CD4-positive, alpha-beta T cell (primary cell): ENCODE measurements around the gene OR7A5. TPM values are rescaled to one million over a fixed set of nuclear protein-coding genes. Genes with fewer than 3 reads are reported as not detected.

Source experiments
- ATAC-seq: fragments of 200-7000 bp; cut with Tn5 transposase; one replicate; pipeline ENCODE4 v1.10.0; 2022; ENCODE audit warnings: mild to moderate bottlenecking; ENCODE audit not compliant: poor library complexity
- CTCF ChIA-PET: fragments of 350-600 bp; sonication (Branson Sonifier 250); formaldehyde crosslinking; loops from one replicate; lab custom pipeline; 2021; ENCODE audit warnings: antibody characterized with exemption, inconsistent platforms; lab: Charles Lee
- POLR2A ChIA-PET: fragments of 350-600 bp; sonication (Branson Sonifier 250); formaldehyde crosslinking; loops from one replicate; lab custom pipeline; 2021; ENCODE audit warnings: antibody characterized with exemption, inconsistent platforms; lab: Charles Lee
- DNase-seq, 14 experiments: peaks; one replicate each; pipeline ENCODE4 v3.0.0-alpha.2; 2013 to 2020; ENCODE audit warnings: mixed read lengths in 2 of 14
- H3K27ac ChIP-seq, 2 donors: one replicate each; pipeline versions ENCODE4 v1.5.1 to v1.7.0; 2013; ENCODE audit warnings: low read length in 2 of 2, low read depth in 1 of 2, mild to moderate bottlenecking in 1 of 2
- H3K27me3 ChIP-seq, 2 experiments: 1 replicate in 1 of 2; 2 replicates in 1 of 2; pipeline versions ENCODE4 v1.6.1 to v1.7.0; 2013; ENCODE audit warnings: low read length in 2 of 2, control low read depth in 1 of 2, mild to moderate bottlenecking in 1 of 2, moderate library complexity in 1 of 2; ENCODE audit not compliant: insufficient read depth in 2 of 2, control insufficient read depth in 1 of 2
- H3K36me3 ChIP-seq: one replicate; pipeline ENCODE4 v1.6.1; 2013; ENCODE audit warnings: low read length, control low read depth; ENCODE audit not compliant: insufficient read depth
- H3K4me1 ChIP-seq: one replicate; pipeline ENCODE4 v1.6.1; 2013; ENCODE audit warnings: low read length, control low read depth; ENCODE audit not compliant: insufficient read depth
- H3K4me3 ChIP-seq: one replicate; pipeline ENCODE4 v1.5.1; 2013; ENCODE audit warnings: mild to moderate bottlenecking, low read length, moderate library complexity
- H3K9me3 ChIP-seq, 2 experiments: 1 replicate in 1 of 2; 2 replicates in 1 of 2; pipeline versions ENCODE4 v1.6.1 to v1.7.0; 2013; ENCODE audit warnings: low read length in 2 of 2, mild to moderate bottlenecking in 2 of 2, control low read depth in 1 of 2, moderate library complexity in 1 of 2; ENCODE audit not compliant: control insufficient read depth in 1 of 2, insufficient read depth in 1 of 2
- H3K27ac Mint-ChIP-seq: one replicate; pipeline ENCODE4 v1.8.0; 2020; ENCODE audit warnings: mixed read lengths
- H3K27me3 Mint-ChIP-seq: one replicate; pipeline ENCODE4 v1.8.0; 2021; ENCODE audit warnings: mixed read lengths
- H3K36me3 Mint-ChIP-seq: one replicate; pipeline ENCODE4 v1.8.0; 2021; ENCODE audit warnings: low read depth, mixed read lengths
- H3K4me1 Mint-ChIP-seq: one replicate; pipeline ENCODE4 v1.8.0; 2021; ENCODE audit warnings: low read depth, mixed read lengths
- H3K4me3 Mint-ChIP-seq: one replicate; pipeline ENCODE4 v1.8.0; 2020; ENCODE audit warnings: mild to moderate bottlenecking, mixed read lengths
- H3K9me3 Mint-ChIP-seq: one replicate; pipeline ENCODE4 v1.8.0; 2020; ENCODE audit warnings: mixed read lengths
- CTCF ChIP-seq: fragments of 200-600 bp; IDR thresholded peaks from one replicate; pipeline ENCODE4 v1.8.0; 2022; ENCODE audit warnings: antibody characterized with exemption, mild to moderate bottlenecking
- intact Hi-C, 2 experiments: fragments of 100-400 bp; cut with DNase I in 1 of 2; cut with micrococcal nuclease in 1 of 2; formaldehyde crosslinking; loops; one replicate each; pipeline versions ENCODE4 v1.15.1 to v1.9.0; 2023 to 2025; cut with DNase I, micrococcal nuclease
- total RNA-seq, 174 experiments: library from RNA in 2 of 174; stranded (reverse) in 2 of 174; gene quantifications; one replicate each; pipeline ENCODE4 v1.2.3 and lab custom pipeline; 2021 to 2026

The OR7A5 gene
- total RNA-seq, 2 experiments from 2014 or later = not detected

GRCh38 chr19:14840206-14840605, 5.2 kb upstream of the OR7A5 start:
- no peak overlapping the region for H3K27ac ChIP-seq
- intact Hi-C loops = no loop called here
- H3K4me3 ChIP-seq = no peak overlapping the region
- Mint-ChIP-seq H3K27me3 (peaks cover 42% of the 10 kb centered on the region), H3K27ac (no peak overlapping the region), H3K4me1 (no peaks in the 10 kb centered on the region), H3K4me3 (no peak overlapping the region), H3K36me3 (no peaks in the 10 kb centered on the region), H3K9me3 (no peaks in the 10 kb centered on the region)
- DNase-seq (no peak), ATAC-seq (no peak)
- H3K36me3 ChIP-seq = no peaks in the 10 kb centered on the region
- no peaks in the 10 kb centered on the region for H3K4me1 ChIP-seq
- H3K9me3 ChIP-seq = no peaks in the 10 kb centered on the region
- POLR2A ChIA-PET = no interaction called here
- peaks cover 0 to 13% of the 10 kb centered on the region in 2 experiments for H3K27me3 ChIP-seq
- no peak for TF ChIP-seq CTCF
- CTCF ChIA-PET = no interaction called here

- ATAC-seq (no peak), DNase-seq (no peak)
- Histone ChIP-seq H3K27me3 (peaks cover 0 to 19% of the 10 kb centered on the region in 2 experiments), H3K36me3 (no peaks in the 10 kb centered on the region), H3K27ac (no peak overlapping the region), H3K4me3 (no peak overlapping the region), H3K9me3 (no peaks in the 10 kb centered on the region), H3K4me1 (no peaks in the 10 kb centered on the region)
- H3K36me3 Mint-ChIP-seq = no peaks in the 10 kb centered on the region
- no peak overlapping the region for H3K4me3 Mint-ChIP-seq
- H3K27ac Mint-ChIP-seq = no peak overlapping the region
- H3K9me3 Mint-ChIP-seq = no peaks in the 10 kb centered on the region
- intact Hi-C loops = no loop called here
- no peaks in the 10 kb centered on the region for H3K4me1 Mint-ChIP-seq
- POLR2A ChIA-PET = no interaction called here
- CTCF ChIA-PET = no interaction called here
- no peak for TF ChIP-seq CTCF
- peaks cover 29% of the 10 kb centered on the region for H3K27me3 Mint-ChIP-seq
These were observed 2.4 kb upstream of the OR7A5 start for GRCh38 chr19:14837391-14837790.

GRCh38 chr19:14830702-14831101, 4.3 kb downstream of the OR7A5 start:
- ChIA-PET CTCF (no interaction called here), POLR2A (no interaction called here)
- no peak overlapping the region for H3K27ac ChIP-seq
- Mint-ChIP-seq H3K4me3 (no peak overlapping the region), H3K36me3 (no peaks in the 10 kb centered on the region), H3K27me3 (peaks cover 38% of the 10 kb centered on the region), H3K4me1 (no peaks in the 10 kb centered on the region), H3K27ac (no peak overlapping the region), H3K9me3 (no peaks in the 10 kb centered on the region)
- H3K4me1 ChIP-seq = no peaks in the 10 kb centered on the region
- no peaks in the 10 kb centered on the region for H3K36me3 ChIP-seq
- no peak for ATAC-seq
- H3K27me3 ChIP-seq = peaks cover 0 to 8% of the 10 kb centered on the region in 2 experiments
- intact Hi-C loops = no loop called here
- H3K4me3 ChIP-seq = no peak overlapping the region
- no peak for TF ChIP-seq CTCF
- H3K9me3 ChIP-seq = no peaks in the 10 kb centered on the region
- no peak for DNase-seq
